Tibial nerve (tissue), 4 donors: Measurements from ENCODE around the gene LAMP5.

ENCODE experiments used
- CTCF ChIP-seq, 5 experiments: fragments of 200-600 bp in 3 of 5; fragments of 450-650 bp in 2 of 5; sonication (generic) in 3 of 5; IDR thresholded peaks; one replicate each; pipeline ENCODE4 v1.5.1; 2016 to 2019; ENCODE audit warnings: antibody characterized with exemption in 5 of 5, mild to moderate bottlenecking in 3 of 5, moderate library complexity in 2 of 5
- EP300 ChIP-seq, 2 donors: sonication (generic); formaldehyde crosslinking; IDR thresholded peaks; one replicate each; pipeline ENCODE4 v1.6.1; 2017; ENCODE audit warnings: antibody characterized with exemption in 2 of 2, mild to moderate bottlenecking in 1 of 2
- POLR2A ChIP-seq, 2 donors: fragments of 450-650 bp; IDR thresholded peaks; one replicate each; pipeline ENCODE4 v1.6.1; 2017; ENCODE audit warnings: antibody characterized with exemption in 2 of 2, mild to moderate bottlenecking in 2 of 2, moderate library complexity in 2 of 2

GRCh38 chr20:9506280-9506821 lies 8.0 kb upstream of the LAMP5 start:
- TF ChIP-seq CTCF (IDR thresholded peaks at IDR 0.05) (no peak), POLR2A (IDR thresholded peaks at IDR 0.05) (no peak), EP300 (IDR thresholded peaks at IDR 0.05) (no peak)
